ENCODE results near the gene EIPR1. TPM values are rescaled to one million over a fixed set of nuclear protein-coding genes. Genes with fewer than 3 reads are reported as not detected.

The EIPR1 gene
- total RNA-seq, 1 experiment from 2014 or later: 36.9 TPM

GRCh38 chr2:3368261-3368722 is 9.3 kb downstream of the EIPR1 start:
- H3K36me3 Mint-ChIP-seq (ENCODE audit: insufficient read depth, unreplicated experiment): peaks cover 1% of the 10 kb centered on the region
- no peak for DNase-seq
- no peaks in the 10 kb centered on the region for H3K9me3 Mint-ChIP-seq (ENCODE audit: unreplicated experiment)
- no peaks in the 10 kb centered on the region for H3K4me1 Mint-ChIP-seq (ENCODE audit: low read depth, unreplicated experiment)
- CTCF ChIA-PET: no interaction called here
- Histone ChIP-seq H3K4me3 (ENCODE audit: low read depth, low read length) (no peak overlapping the region), H3K36me3 (ENCODE audit: control insufficient read depth, insufficient read depth, low read length) (no peaks in the 10 kb centered on the region), H3K4me1 (no peaks in the 10 kb centered on the region), H3K9me3 (no peaks in the 10 kb centered on the region), H3K27me3 (replicated peaks; ENCODE audit: control insufficient read depth, insufficient read depth, low read length) (no peaks in the 10 kb centered on the region)
- intact Hi-C loops (cut with micrococcal nuclease; ENCODE audit: unreplicated experiment): no loop called here
- H3K27ac Mint-ChIP-seq (ENCODE audit: unreplicated experiment): no peak overlapping the region
- H3K4me3 Mint-ChIP-seq (ENCODE audit: unreplicated experiment): no peak overlapping the region
- BruUV-seq (replicated peaks): no TSS peak
- POLR2A ChIA-PET: no interaction called here
- H3K27me3 Mint-ChIP-seq (ENCODE audit: insufficient read depth, unreplicated experiment): no peaks in the 10 kb centered on the region
- TF ChIP-seq CTCF (IDR thresholded peaks at IDR 0.05; ENCODE audit: insufficient read depth in 1 of 2, low read depth in 1 of 2, low read length in 1 of 2, severe bottlenecking in 1 of 2, unreplicated experiment in 1 of 2): no peak

- H3K4me3 Mint-ChIP-seq (ENCODE audit: unreplicated experiment): no peak overlapping the region
- H3K9me3 Mint-ChIP-seq (ENCODE audit: unreplicated experiment): no peaks in the 10 kb centered on the region
- H3K36me3 ChIP-seq (ENCODE audit: control insufficient read depth, insufficient read depth, low read length): no peaks in the 10 kb centered on the region
- H3K9me3 ChIP-seq: no peaks in the 10 kb centered on the region
- H3K27me3 Mint-ChIP-seq (ENCODE audit: insufficient read depth, unreplicated experiment): no peaks in the 10 kb centered on the region
- DNase-seq: no peak
- TF ChIP-seq CTCF (IDR thresholded peaks at IDR 0.05; ENCODE audit: insufficient read depth in 1 of 2, low read depth in 1 of 2, low read length in 1 of 2, severe bottlenecking in 1 of 2, unreplicated experiment in 1 of 2): no peak
- CTCF ChIA-PET: no interaction called here
- H3K4me1 ChIP-seq: no peaks in the 10 kb centered on the region
- no TSS peak for BruUV-seq (replicated peaks)
- H3K36me3 Mint-ChIP-seq (ENCODE audit: insufficient read depth, unreplicated experiment): peaks cover 7% of the 10 kb centered on the region
- H3K4me3 ChIP-seq (ENCODE audit: low read depth, low read length): no peak overlapping the region
- intact Hi-C loops (cut with micrococcal nuclease; ENCODE audit: unreplicated experiment): no loop called here
- no peaks in the 10 kb centered on the region for H3K4me1 Mint-ChIP-seq (ENCODE audit: low read depth, unreplicated experiment)
- POLR2A ChIA-PET: no interaction called here
- H3K27me3 ChIP-seq (replicated peaks; ENCODE audit: control insufficient read depth, insufficient read depth, low read length): no peaks in the 10 kb centered on the region
- H3K27ac Mint-ChIP-seq (ENCODE audit: unreplicated experiment): no peak overlapping the region
Measured at GRCh38 chr2:3365219-3365618, 12.4 kb downstream of the EIPR1 start.

- POLR2A ChIA-PET: no interaction called here
- no peaks in the 10 kb centered on the region for H3K36me3 ChIP-seq (ENCODE audit: control insufficient read depth, insufficient read depth, low read length)
- no peak for DNase-seq
- intact Hi-C loops (cut with micrococcal nuclease; ENCODE audit: unreplicated experiment): no loop called here
- no peaks in the 10 kb centered on the region for H3K9me3 ChIP-seq
- no peaks in the 10 kb centered on the region for H3K27me3 Mint-ChIP-seq (ENCODE audit: insufficient read depth, unreplicated experiment)
- H3K9me3 Mint-ChIP-seq (ENCODE audit: unreplicated experiment): no peaks in the 10 kb centered on the region
- H3K4me3 Mint-ChIP-seq (ENCODE audit: unreplicated experiment): no peak overlapping the region
- no peaks in the 10 kb centered on the region for H3K27me3 ChIP-seq (replicated peaks; ENCODE audit: control insufficient read depth, insufficient read depth, low read length)
- H3K4me1 ChIP-seq: 0 out of 2 replicates have a peak, but pooled peaks cover 3% of the 10 kb centered on the region
- peak overlapping the region; percentile 30 for H3K27ac Mint-ChIP-seq (ENCODE audit: unreplicated experiment)
- no peak for TF ChIP-seq CTCF (IDR thresholded peaks at IDR 0.05; ENCODE audit: insufficient read depth in 1 of 2, low read depth in 1 of 2, low read length in 1 of 2, severe bottlenecking in 1 of 2, unreplicated experiment in 1 of 2)
- H3K4me3 ChIP-seq (ENCODE audit: low read depth, low read length): no peak overlapping the region
- CTCF ChIA-PET: no interaction called here
- peaks cover 7% of the 10 kb centered on the region for H3K36me3 Mint-ChIP-seq (ENCODE audit: insufficient read depth, unreplicated experiment)
- no TSS peak for BruUV-seq (replicated peaks)
- no peaks in the 10 kb centered on the region for H3K4me1 Mint-ChIP-seq (ENCODE audit: low read depth, unreplicated experiment)
Measured at GRCh38 chr2:3361518-3362389, 15.9 kb downstream of the EIPR1 start.
